CD4-positive, alpha-beta memory T cell (primary cell): ENCODE results near the gene CLK2. TPM values are rescaled to one million over a fixed set of nuclear protein-coding genes. Genes with fewer than 3 reads are reported as not detected.
"Not testable (repeated sequence)": the region's sequence is repeated elsewhere in the genome, so short reads cannot be mapped to it uniquely, and the experiment has no call there.

ENCODE experiments used
- CTCF ChIA-PET: fragments of 350-600 bp; sonication (Branson Sonifier 250); formaldehyde crosslinking; loops from one replicate; lab custom pipeline; 2021; ENCODE audit warnings: inconsistent platforms; ENCODE audit not compliant: partially characterized antibody; lab: Charles Lee
- POLR2A ChIA-PET: fragments of 350-600 bp; sonication (Branson Sonifier 250); formaldehyde crosslinking; loops from one replicate; lab custom pipeline; 2021; ENCODE audit not compliant: partially characterized antibody; lab: Charles Lee
- DNase-seq, 5 donors: peaks; one replicate each; pipeline versions ENCODE4 v3.0.0 to v3.0.0-alpha.2; 2020 to 2022; ENCODE audit warnings: mixed read lengths in 1 of 5
- H3K27ac ChIP-seq: one replicate; pipeline ENCODE4 v1.7.0; 2013; ENCODE audit warnings: low read depth, low read length
- H3K27me3 ChIP-seq: 2 replicates; pipeline ENCODE4 v1.7.0; 2013; ENCODE audit warnings: mild to moderate bottlenecking, low read length, moderate library complexity; ENCODE audit not compliant: insufficient read depth
- H3K36me3 ChIP-seq: 2 replicates; pipeline ENCODE4 v1.7.0; 2013; ENCODE audit warnings: mild to moderate bottlenecking, low read length, moderate library complexity; ENCODE audit not compliant: insufficient read depth
- H3K4me1 ChIP-seq: 2 replicates; pipeline ENCODE4 v1.7.0; 2013; ENCODE audit warnings: mild to moderate bottlenecking, low read length, moderate library complexity; ENCODE audit not compliant: insufficient read depth
- H3K4me3 ChIP-seq, 2 donors: one replicate each; pipeline ENCODE4 v1.7.0; 2013; ENCODE audit warnings: low read length in 2 of 2, mild to moderate bottlenecking in 1 of 2
- H3K9me3 ChIP-seq, 2 donors: one replicate each; pipeline ENCODE4 v1.7.0; 2013; ENCODE audit warnings: low read length in 2 of 2, control low read depth in 1 of 2; ENCODE audit not compliant: control insufficient read depth in 1 of 2
- H3K27ac Mint-ChIP-seq, 7 donors: one replicate each; pipeline ENCODE4 v1.8.0; 2020 to 2021; ENCODE audit warnings: mixed read lengths in 7 of 7, mild to moderate bottlenecking in 6 of 7, inconsistent platforms in 3 of 7, moderate library complexity in 3 of 7
- H3K27me3 Mint-ChIP-seq, 2 donors: one replicate each; pipeline ENCODE4 v1.8.0; 2020 to 2021; ENCODE audit warnings: mixed read lengths in 2 of 2
- H3K36me3 Mint-ChIP-seq, 2 donors: one replicate each; pipeline ENCODE4 v1.8.0; 2020 to 2021; ENCODE audit warnings: mixed read lengths in 2 of 2, inconsistent platforms in 1 of 2, mild to moderate bottlenecking in 1 of 2
- H3K4me1 Mint-ChIP-seq, 4 donors: one replicate each; pipeline ENCODE4 v1.8.0; 2020 to 2021; ENCODE audit warnings: mixed read lengths in 4 of 4, mild to moderate bottlenecking in 1 of 4
- H3K4me3 Mint-ChIP-seq, 8 donors: one replicate each; pipeline ENCODE4 v1.8.0; 2020 to 2021; ENCODE audit warnings: mixed read lengths in 8 of 8, mild to moderate bottlenecking in 7 of 8, moderate library complexity in 6 of 8, inconsistent platforms in 3 of 8
- H3K9me3 Mint-ChIP-seq, 8 donors: one replicate each; pipeline ENCODE4 v1.8.0; 2020 to 2021; ENCODE audit warnings: mixed read lengths in 8 of 8, mild to moderate bottlenecking in 5 of 8, inconsistent platforms in 3 of 8, moderate library complexity in 1 of 8
- intact Hi-C: fragments of 100-400 bp; cut with micrococcal nuclease; formaldehyde crosslinking; loops from one replicate; pipeline ENCODE4 v1.15.1; 2023
- polyA plus RNA-seq, 2 donors: library from polyadenylated mRNA; unstranded; fragments of 300-500 nt; fragmentation: Illumina TruSeq; gene quantifications; one replicate each; pipeline ENCODE4 v1.2.3, GENCODE V29; 2021
- total RNA-seq, 2 experiments: library from RNA; stranded (reverse); gene quantifications; one replicate each; pipeline ENCODE4 v1.2.3, GENCODE V29; 2021

The CLK2 gene
- total and polyA plus RNA-seq, 4 experiments from 2014 or later = 11.4 to 126 (median 72.2) TPM

DNA sequence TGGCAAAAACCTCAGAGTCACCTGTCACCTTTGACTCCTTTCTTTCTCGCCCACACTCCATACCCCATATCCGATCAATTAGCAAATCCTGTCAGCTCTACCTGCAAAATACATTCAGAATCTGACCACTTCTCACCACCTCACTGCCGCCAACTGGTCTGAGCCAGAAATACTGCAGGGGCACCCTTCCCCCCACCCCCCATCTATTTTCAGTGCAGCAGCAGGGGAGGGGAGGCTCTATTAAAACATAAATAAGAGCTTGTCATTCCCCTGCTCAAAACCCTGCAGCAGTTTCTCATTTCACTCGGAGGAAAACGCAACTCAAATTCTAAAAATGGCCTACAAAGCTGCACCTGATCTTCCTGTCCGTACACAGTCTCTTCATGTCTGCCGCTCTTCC is 24.1 kb upstream of the CLK2 start:
- DNase-seq = no peak
- Mint-ChIP-seq H3K27me3 (peaks cover 22 to 33% of the 10 kb centered on the region in 2 donors), H3K4me1 (peaks cover 0 to 8% (median 4%) of the 10 kb centered on the region in 4 donors), H3K27ac (peak overlapping the region in 1 of 7 donors; percentile 22), H3K9me3 (peaks cover 0 to 2% (median 0%) of the 10 kb centered on the region in 8 donors), H3K4me3 (no peak overlapping the region), H3K36me3 (no peaks in the 10 kb centered on the region)
- Histone ChIP-seq H3K36me3 (no peaks in the 10 kb centered on the region), H3K9me3 (no peaks in the 10 kb centered on the region), H3K4me3 (no peak overlapping the region), H3K4me1 (peaks cover 6% of the 10 kb centered on the region), H3K27me3 (peaks cover 10% of the 10 kb centered on the region), H3K27ac (no peak overlapping the region)
- intact Hi-C loops = no loop called here
- POLR2A ChIA-PET = interaction anchor here (1.0 kb wide), 1 partner anchor 10 kb away, joined by 3 read pairs; no protein-coding TSS in a partner anchor
- CTCF ChIA-PET = no interaction called here

DNA sequence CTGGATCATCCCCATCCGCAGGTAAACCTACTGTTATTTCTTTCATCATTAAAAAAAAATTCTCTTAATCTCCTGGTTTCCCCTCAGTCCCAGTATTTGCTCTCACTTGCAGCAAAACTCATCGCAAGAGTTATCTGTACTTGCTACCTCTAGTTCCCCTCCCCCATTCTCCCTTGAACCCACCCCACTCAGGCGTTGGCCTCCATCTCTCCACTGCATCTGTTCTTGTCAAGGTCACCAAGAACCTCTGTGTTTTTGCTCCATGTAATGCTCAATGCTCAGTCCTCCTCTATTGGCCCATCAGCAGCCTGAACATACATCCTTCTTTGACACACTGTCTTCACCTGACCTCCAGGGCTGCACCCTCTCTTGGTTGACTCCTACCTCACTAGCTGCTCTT is 23.4 kb upstream of the CLK2 start:
- intact Hi-C loops = no loop called here
- Histone ChIP-seq H3K27ac (no peak overlapping the region), H3K27me3 (peaks cover 10% of the 10 kb centered on the region), H3K9me3 (no peaks in the 10 kb centered on the region), H3K36me3 (no peaks in the 10 kb centered on the region), H3K4me1 (peaks cover 6% of the 10 kb centered on the region), H3K4me3 (no peak overlapping the region)
- H3K27me3 Mint-ChIP-seq = peaks cover 22 to 33% of the 10 kb centered on the region in 2 donors
- no peak for DNase-seq
- H3K4me3 Mint-ChIP-seq = no peak overlapping the region
- peaks cover 0 to 2% (median 0%) of the 10 kb centered on the region in 8 donors for H3K9me3 Mint-ChIP-seq
- H3K4me1 Mint-ChIP-seq = peaks cover 0 to 8% (median 4%) of the 10 kb centered on the region in 4 donors
- H3K36me3 Mint-ChIP-seq = no peaks in the 10 kb centered on the region
- ChIA-PET POLR2A (no interaction called here), CTCF (no interaction called here)
- no peak overlapping the region for H3K27ac Mint-ChIP-seq

DNA sequence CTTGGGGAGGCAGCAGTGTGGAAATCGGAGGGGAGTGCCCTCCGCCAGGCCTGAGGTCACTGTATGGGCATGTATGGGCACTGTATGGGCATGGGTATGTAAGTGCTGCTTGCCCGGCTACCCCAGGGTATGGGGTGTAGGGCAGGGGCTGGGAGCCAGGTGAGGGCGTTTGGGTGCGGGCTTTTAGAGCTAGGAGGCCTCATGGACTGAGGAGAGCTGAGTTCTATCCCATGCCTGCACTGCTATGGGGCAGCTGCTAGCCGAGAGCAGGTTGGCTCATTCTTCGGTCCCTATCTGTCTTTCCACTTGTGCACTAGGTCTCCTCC is 22.6 kb upstream of the CLK2 start:
- no peak overlapping the region for H3K27ac Mint-ChIP-seq
- no peaks in the 10 kb centered on the region for H3K36me3 Mint-ChIP-seq
- H3K4me1 ChIP-seq = peaks cover 6% of the 10 kb centered on the region
- H3K4me3 Mint-ChIP-seq = no peak overlapping the region
- peaks cover 0 to 2% (median 0%) of the 10 kb centered on the region in 8 donors for H3K9me3 Mint-ChIP-seq
- H3K36me3 ChIP-seq = no peaks in the 10 kb centered on the region
- peaks cover 10% of the 10 kb centered on the region for H3K27me3 ChIP-seq
- no peak for DNase-seq
- H3K4me3 ChIP-seq = no peak overlapping the region
- intact Hi-C loops = no loop called here
- H3K27ac ChIP-seq = no peak overlapping the region
- H3K4me1 Mint-ChIP-seq = peaks cover 0 to 8% (median 4%) of the 10 kb centered on the region in 4 donors
- H3K9me3 ChIP-seq = no peaks in the 10 kb centered on the region
- ChIA-PET CTCF (interaction anchor here (0.8 kb wide), 1 partner anchor 28 kb away, joined by 3 read pairs; no protein-coding TSS in a partner anchor), POLR2A (no interaction called here)
- peaks cover 22 to 32% of the 10 kb centered on the region in 2 donors for H3K27me3 Mint-ChIP-seq

DNA sequence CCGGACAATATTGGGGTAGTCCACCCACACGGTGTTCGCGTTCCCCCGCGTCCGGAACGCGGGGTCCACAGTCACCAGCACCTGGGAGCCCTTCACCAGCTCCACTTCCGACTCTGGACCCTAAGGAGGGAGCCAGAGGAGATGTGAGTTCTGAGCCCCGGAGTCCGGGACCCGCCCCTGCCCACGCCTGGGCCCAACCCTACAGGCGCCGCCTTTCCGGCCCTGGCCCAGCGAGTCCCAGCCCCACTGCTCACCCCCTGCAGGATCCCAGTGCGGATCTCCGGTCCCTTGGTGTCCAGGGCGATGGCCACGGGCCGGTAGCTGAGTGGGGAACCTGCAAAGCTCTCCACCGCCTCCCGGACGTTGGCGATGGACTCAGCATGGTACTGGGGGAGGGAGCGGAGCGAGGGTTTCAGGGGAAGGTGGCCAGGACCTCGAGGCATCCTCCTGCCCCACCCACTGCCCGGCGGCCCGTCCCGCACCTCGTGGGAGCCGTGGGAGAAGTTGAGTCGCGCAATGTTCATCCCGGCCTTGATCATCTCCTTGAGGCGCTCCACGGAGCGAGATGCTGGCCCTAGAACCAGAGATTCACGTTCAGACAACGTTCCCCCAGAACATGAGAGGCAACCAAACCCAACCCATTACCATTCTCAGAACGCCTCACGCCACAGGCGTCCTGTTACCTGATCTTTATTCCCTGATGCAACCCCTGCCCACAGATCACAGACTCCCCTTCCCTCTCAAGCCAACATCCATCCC is 22.1 kb upstream of the CLK2 start:
- peaks cover 0 to 2% (median 0%) of the 10 kb centered on the region in 8 donors for H3K9me3 Mint-ChIP-seq
- H3K4me1 Mint-ChIP-seq = peaks cover 0 to 8% (median 4%) of the 10 kb centered on the region in 4 donors
- no peak overlapping the region for H3K27ac Mint-ChIP-seq
- peaks cover 6% of the 10 kb centered on the region for H3K4me1 ChIP-seq
- no peak overlapping the region for H3K4me3 ChIP-seq
- H3K27ac ChIP-seq = no peak overlapping the region
- no peaks in the 10 kb centered on the region for H3K36me3 ChIP-seq
- CTCF ChIA-PET = interaction anchor here (0.8 kb wide), 1 partner anchor 28 kb away, joined by 3 read pairs; no protein-coding TSS in a partner anchor
- no peak for DNase-seq
- intact Hi-C loops = no loop called here
- POLR2A ChIA-PET = no interaction called here
- H3K9me3 ChIP-seq = no peaks in the 10 kb centered on the region
- H3K27me3 Mint-ChIP-seq = peaks cover 21 to 32% of the 10 kb centered on the region in 2 donors
- peaks cover 10% of the 10 kb centered on the region for H3K27me3 ChIP-seq
- no peaks in the 10 kb centered on the region for H3K36me3 Mint-ChIP-seq
- no peak overlapping the region for H3K4me3 Mint-ChIP-seq

DNA sequence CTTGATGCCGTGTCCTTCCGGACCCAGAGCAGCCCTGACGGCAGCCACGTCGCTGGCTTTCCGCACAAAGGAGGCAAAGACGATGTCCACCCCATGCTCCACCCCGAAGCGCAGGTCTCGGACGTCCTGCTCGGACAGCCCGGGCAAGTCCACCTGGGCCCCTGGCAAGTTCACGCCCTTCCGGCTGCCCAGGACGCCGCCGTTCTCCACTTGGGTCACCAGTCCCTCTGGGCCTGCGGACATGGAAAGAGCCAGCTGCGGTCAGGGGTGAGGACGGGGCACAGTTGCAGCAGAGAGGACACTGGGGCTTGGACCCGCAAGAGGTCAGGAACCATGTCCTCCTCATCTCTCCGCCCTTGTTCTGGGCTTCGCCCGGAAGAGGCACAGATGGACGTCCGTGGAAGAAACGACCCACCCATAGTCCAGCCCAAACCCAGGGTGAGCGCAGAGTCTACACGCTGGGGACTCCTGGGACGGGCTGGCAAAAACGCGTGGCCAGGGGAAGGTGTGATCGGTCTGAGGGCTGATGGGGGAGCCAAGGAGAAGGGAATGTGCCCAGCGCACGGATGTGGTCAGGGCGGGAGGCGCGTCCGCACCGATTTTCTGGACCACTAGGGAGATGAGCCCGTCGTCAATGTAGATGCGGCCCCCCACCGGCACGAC is 21.3 kb upstream of the CLK2 start:
- H3K4me3 ChIP-seq = no peak overlapping the region
- no peak overlapping the region for H3K27ac ChIP-seq
- H3K9me3 ChIP-seq = no peaks in the 10 kb centered on the region
- ChIA-PET POLR2A (no interaction called here), CTCF (no interaction called here)
- intact Hi-C loops = no loop called here
- peaks cover 10% of the 10 kb centered on the region for H3K27me3 ChIP-seq
- DNase-seq = no peak
- peaks cover 0 to 2% (median 0%) of the 10 kb centered on the region in 8 donors for H3K9me3 Mint-ChIP-seq
- no peaks in the 10 kb centered on the region for H3K36me3 ChIP-seq
- peak overlapping the region in 1 of 8 donors; percentile 36 for H3K4me3 Mint-ChIP-seq
- peaks cover 20 to 35% of the 10 kb centered on the region in 2 donors for H3K27me3 Mint-ChIP-seq
- no peak overlapping the region for H3K27ac Mint-ChIP-seq
- H3K36me3 Mint-ChIP-seq = no peaks in the 10 kb centered on the region
- peaks cover 6% of the 10 kb centered on the region for H3K4me1 ChIP-seq
- peaks cover 0 to 8% (median 4%) of the 10 kb centered on the region in 4 donors for H3K4me1 Mint-ChIP-seq

DNA sequence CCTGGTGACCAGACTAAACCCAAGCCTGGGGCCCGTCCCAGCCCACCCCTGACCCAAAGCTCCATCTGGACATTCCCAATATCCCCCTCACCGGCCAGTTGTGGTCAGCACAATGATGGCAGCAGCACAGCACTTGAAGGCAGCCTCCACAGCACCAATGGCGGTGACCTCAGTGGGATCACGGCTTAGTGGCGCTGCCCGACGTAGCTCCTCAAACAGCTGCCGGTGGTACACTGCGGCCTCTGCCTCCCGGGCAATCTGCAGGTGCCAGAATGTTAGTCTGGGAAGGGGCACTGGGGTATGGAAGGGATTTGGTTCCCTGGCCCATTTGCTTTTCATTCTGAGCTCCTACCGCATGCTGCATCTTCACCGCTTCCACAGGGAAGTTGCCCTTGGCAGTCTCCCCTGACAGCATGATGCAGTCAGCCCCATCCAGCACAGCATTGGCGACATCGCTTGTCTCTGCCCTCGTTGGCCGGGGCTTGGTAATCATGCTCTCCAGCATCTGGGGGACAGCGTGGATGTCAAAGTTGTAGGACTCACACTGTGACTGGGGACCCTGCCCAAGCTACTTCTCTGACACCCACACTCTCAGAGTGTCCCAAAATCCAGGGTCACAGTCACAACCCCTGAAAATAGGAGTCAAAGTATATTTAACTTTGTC is 19.9 kb upstream of the CLK2 start:
- Histone ChIP-seq H3K27me3 (peaks cover 10% of the 10 kb centered on the region), H3K27ac (no peak overlapping the region), H3K4me1 (peaks cover 6% of the 10 kb centered on the region), H3K36me3 (no peaks in the 10 kb centered on the region), H3K4me3 (no peak overlapping the region), H3K9me3 (no peaks in the 10 kb centered on the region)
- no peak overlapping the region for H3K27ac Mint-ChIP-seq
- H3K27me3 Mint-ChIP-seq = peaks cover 20 to 35% of the 10 kb centered on the region in 2 donors
- H3K36me3 Mint-ChIP-seq = no peaks in the 10 kb centered on the region
- ChIA-PET CTCF (interaction anchor here (1.1 kb wide), 1 partner anchor 43 kb away, joined by 4 read pairs; no protein-coding TSS in a partner anchor), POLR2A (no interaction called here)
- DNase-seq = no peak
- peaks cover 0 to 2% (median 0%) of the 10 kb centered on the region in 8 donors for H3K9me3 Mint-ChIP-seq
- intact Hi-C loops = no loop called here
- H3K4me3 Mint-ChIP-seq = no peak overlapping the region
- H3K4me1 Mint-ChIP-seq = peaks cover 0 to 8% (median 4%) of the 10 kb centered on the region in 4 donors

DNA sequence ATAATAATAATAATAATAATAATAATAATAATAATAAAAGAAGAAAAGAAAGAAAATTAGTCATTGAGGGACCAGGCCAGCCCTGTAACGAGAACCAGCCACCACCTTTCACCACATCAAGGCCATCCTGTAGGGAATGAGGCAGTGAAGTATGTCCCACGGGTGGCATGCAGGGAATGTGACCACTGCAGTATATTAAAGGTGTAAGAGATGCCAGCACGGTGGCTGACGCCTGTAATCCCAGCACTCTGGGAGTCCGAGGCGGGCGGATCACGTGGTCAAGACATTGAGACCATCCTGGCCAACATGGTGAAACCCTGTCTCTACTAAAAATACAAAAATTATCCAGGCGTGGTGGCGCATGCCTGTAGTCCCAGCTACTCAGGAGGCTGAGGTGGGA is 17.7 kb upstream of the CLK2 start:
- peak overlapping the region in 1 of 7 donors; percentile 53 for H3K27ac Mint-ChIP-seq

More for the DNA sequence above, 17.7 kb upstream of the CLK2 start:
- H3K4me3 Mint-ChIP-seq, H3K36me3 ChIP-seq, POLR2A ChIA-PET, H3K4me1 Mint-ChIP-seq, H3K36me3 Mint-ChIP-seq, intact Hi-C loops, H3K27ac ChIP-seq, DNase-seq, H3K4me3 ChIP-seq, H3K9me3 ChIP-seq, H3K27me3 ChIP-seq, H3K9me3 Mint-ChIP-seq, H3K4me1 ChIP-seq: not testable (repeated sequence)
- CTCF ChIA-PET = interaction anchor here (1.2 kb wide), 1 partner anchor 40 kb away, joined by 3 read pairs; no protein-coding TSS in a partner anchor
- H3K27me3 Mint-ChIP-seq = peaks cover 13 to 19% of the 10 kb centered on the region in 2 donors
